K562 (cell line): ENCODE results near the gene OR8B8. TPM values are rescaled to one million over a fixed set of nuclear protein-coding genes. Genes with fewer than 3 reads are reported as not detected.
A peak's percentile ranks its signal among the peaks of the same experiment; 100 is the strongest.

Experiments
- ATAC-seq: fragments of 200-7000 bp; cut with Tn5 transposase; 3 replicates; pipeline ENCODE4 v1.9.1; 2020; ENCODE audit warnings: moderate library complexity
- BruUV-seq: library from RNA; stranded (reverse); fragments of 400-500 nt; replicated peaks from 2 replicates; lab custom pipeline; 2021; lab: Mats Ljungman, UMichigan
- CTCF ChIA-PET: fragments of 300-600 bp; formaldehyde crosslinking; extraction: SDS; loops from one replicate; lab custom pipeline; 2021; ENCODE audit warnings: low intra/inter-chr PET ratio; lab: Yijun Ruan, JAX
- POLR2A ChIA-PET: fragments of 300-600, 350-650 bp; sonication (Branson Sonifier 250); formaldehyde crosslinking; extraction: SDS; loops from one replicate; lab custom pipeline; 2021; ENCODE audit warnings: antibody characterized with exemption, inconsistent platforms; lab: Yijun Ruan, JAX
- DNase-seq, 4 experiments: peaks; one replicate each; pipeline versions ENCODE4 v3.0.0 to v3.0.0-alpha.2; 2011 to 2018; ENCODE audit warnings: low spot score in 3 of 4, mixed read lengths in 3 of 4; ENCODE audit errors: extremely low read depth in 1 of 4
- FAIRE-seq: peaks from 2 replicates; lab custom pipeline; 2011; peaks lifted over from hg19 to GRCh38; lab: Jason Lieb, UNC
- H2AFZ ChIP-seq: 2 replicates; pipeline ENCODE4 v1.6.0; 2011; ENCODE audit warnings: low read depth, low read length, control low read depth, inconsistent platforms
- H3K27ac ChIP-seq: fragments of 200-600 bp; 3 replicates; pipeline ENCODE4 v1.8.0; 2011; ENCODE audit warnings: low read depth, mild to moderate bottlenecking, control low read depth, inconsistent platforms, low read length, moderate library complexity, mixed read lengths; ENCODE audit errors: extremely low read depth
- H3K27me3 ChIP-seq, 2 experiments: fragments of 300-600 bp in 1 of 2; 2 replicates in 1 of 2; 3 replicates in 1 of 2; pipeline versions ENCODE4 v1.6.0 to v1.8.0; 2011; ENCODE audit warnings: inconsistent platforms in 2 of 2, low read length in 2 of 2, mild to moderate bottlenecking in 1 of 2, mixed read lengths in 1 of 2, moderate library complexity in 1 of 2; ENCODE audit not compliant: control insufficient read depth in 2 of 2, insufficient read depth in 2 of 2
- H3K36me3 ChIP-seq: fragments of 300-600 bp; 3 replicates; pipeline ENCODE4 v1.8.0; 2011; ENCODE audit warnings: mild to moderate bottlenecking, low read length, inconsistent platforms; ENCODE audit not compliant: control insufficient read depth, insufficient read depth
- H3K4me1 ChIP-seq, 2 experiments: fragments of 200-600 bp in 1 of 2; replicated peaks in 1 of 2; 2 replicates in 1 of 2; 3 replicates in 1 of 2; pipeline versions ENCODE4 v1.5.1 to v1.8.0; 2011; ENCODE audit warnings: inconsistent platforms in 2 of 2, low read length in 2 of 2, mild to moderate bottlenecking in 1 of 2, mixed read lengths in 1 of 2, moderate library complexity in 1 of 2; ENCODE audit not compliant: control insufficient read depth in 2 of 2, insufficient read depth in 2 of 2
- H3K4me2 ChIP-seq: 2 replicates; pipeline ENCODE4 v1.6.1; 2011; ENCODE audit warnings: low read length, control low read depth, inconsistent platforms, mixed read lengths; ENCODE audit not compliant: insufficient read depth
- H3K4me3 ChIP-seq: fragments of 200-600 bp; sonication (generic), shearing (Covaris generic); 2 replicates; pipeline ENCODE4 v1.5.1; 2016; ENCODE audit warnings: control low read depth, inconsistent platforms
- H3K79me2 ChIP-seq: fragments of 200-600 bp; 3 replicates; pipeline ENCODE4 v1.8.0; 2011; ENCODE audit warnings: low read length, inconsistent platforms; ENCODE audit not compliant: control insufficient read depth, insufficient read depth
- H3K9ac ChIP-seq, 2 experiments: 2 replicates each; pipeline versions ENCODE4 v1.6.0 to v1.6.1; 2011; ENCODE audit warnings: low read depth in 2 of 2, low read length in 2 of 2, control low read depth in 1 of 2, inconsistent platforms in 1 of 2, mild to moderate bottlenecking in 1 of 2, mixed read lengths in 1 of 2; ENCODE audit not compliant: insufficient read depth in 1 of 2
- H3K9me1 ChIP-seq: one replicate; pipeline ENCODE4 v1.6.0; 2011; ENCODE audit warnings: inconsistent platforms, mild to moderate bottlenecking, low read length, moderate library complexity; ENCODE audit not compliant: control insufficient read depth, insufficient read depth
- H3K9me3 ChIP-seq: replicated peaks from 2 replicates; pipeline ENCODE4 v1.5.1; 2011; ENCODE audit warnings: low read depth, low read length, inconsistent platforms; ENCODE audit not compliant: control insufficient read depth, insufficient read depth
- H4K20me1 ChIP-seq: replicated peaks from 2 replicates; pipeline ENCODE4 v1.6.1; 2011; ENCODE audit warnings: low read length, inconsistent platforms, mixed read lengths; ENCODE audit not compliant: control insufficient read depth, insufficient read depth
- JUN ChIP-seq, 2 experiments: sonication (generic) in 1 of 2; formaldehyde crosslinking in 1 of 2; IDR thresholded peaks; 2 replicates each; pipeline versions ENCODE4 v1.6.1 to v1.8.0; 2012 to 2022; ENCODE audit warnings: borderline replicate concordance in 2 of 2, mild to moderate bottlenecking in 2 of 2, improper control_type of control experiment in 1 of 2, low read depth in 1 of 2, low read length in 1 of 2, missing genetic modification reagents in 1 of 2
- ZNF217 ChIP-seq: sonication (generic); formaldehyde crosslinking; IDR thresholded peaks from 2 replicates; pipeline ENCODE4 v1.8.0; 2022; ENCODE audit warnings: mild to moderate bottlenecking, missing genetic modification reagents
- ZNF764 ChIP-seq: fragments of 250-450 bp; sonication (Bioruptor Pico); IDR thresholded peaks from 2 replicates; pipeline ENCODE4 v1.4.0; 2020; ENCODE audit warnings: low read depth, mild to moderate bottlenecking, moderate library complexity
- WGBS: fragments of 100-300 bp; shearing (Covaris generic); methylation state at CpG from one replicate; pipeline ENCODE4 v1.1.6; 2016; ENCODE audit warnings: low coverage, mixed read lengths; ENCODE audit not compliant: insufficient coverage; ENCODE audit errors: missing lambda C conversion rate; 5-methylcytosine and 5-hydroxymethylcytosine counted together
- in situ Hi-C: fragments of 300-500 bp; cut with MboI; formaldehyde crosslinking; loops from 4 replicates; pipeline ENCODE4 v1.15.0; 2018; ENCODE audit warnings: inconsistent platforms, mixed read lengths
- intact Hi-C: fragments of 100-400 bp; cut with micrococcal nuclease; formaldehyde crosslinking; loops from 2 replicates; pipeline ENCODE4 v1.14.2; 2022
- polyA plus RNA-seq, 8 experiments: library from polyadenylated mRNA; depleted of rRNA in 4 of 8; stranded (reverse) in 5 of 8; unstranded in 3 of 8; fragments of >200 nt; fragmentation: Nextera tagmentation in 2 of 8; fragmentation: Illumina TruSeq in 1 of 8; extraction: Ambion mirVana in 2 of 8; extraction: Trizol in 1 of 8; gene quantifications; 2 replicates each; pipeline versions ENCODE4 v1.2.1 to v1.2.3, GENCODE V29; 2011 to 2014; ENCODE audit warnings: inconsistent platforms in 1 of 8, missing spikeins in 1 of 8
- total RNA-seq, 7 experiments: library from RNA; depleted of rRNA in 6 of 7; stranded (reverse); fragments of >200 nt in 6 of 7; fragmentation: Illumina TruSeq in 2 of 7; extraction: Trizol in 2 of 7; gene quantifications; 2 replicates each; pipeline versions ENCODE4 v1.2.1 to v1.2.3, GENCODE V29; 2011 to 2021; ENCODE audit warnings: low replicate concordance in 1 of 7
- TF ChIP-seq, protein P1 (sequence below): fragments of 450-650 bp; formaldehyde crosslinking; IDR thresholded peaks from 2 replicates; pipeline ENCODE4 v1.4.0; 2022; ENCODE audit warnings: mild to moderate bottlenecking, moderate library complexity
- TF ChIP-seq, protein P2 (sequence below): fragments of 450-650 bp; IDR thresholded peaks from 2 replicates; pipeline ENCODE4 v1.6.1; 2016; ENCODE audit warnings: mild to moderate bottlenecking, moderate library complexity
- TF ChIP-seq, protein P3 (sequence below), 2 experiments: fragments of 450-650 bp in 1 of 2; sonication (generic) in 1 of 2; formaldehyde crosslinking in 1 of 2; IDR thresholded peaks in 1 of 2; conservative IDR thresholded peaks in 1 of 2; 2 replicates each; pipeline versions ENCODE4 v1.6.1 to v1.8.1; 2016 to 2023; ENCODE audit warnings: mild to moderate bottlenecking in 2 of 2, moderate library complexity in 2 of 2, inconsistent platforms in 1 of 2, missing genetic modification reagents in 1 of 2

Gene OR8B8
- total and polyA plus RNA-seq, 9 of the 15 experiments (the other 6 are each of a cell fraction or from before 2014, with no cell fraction given) = 0.18 TPM; not detected in 8

DNA sequence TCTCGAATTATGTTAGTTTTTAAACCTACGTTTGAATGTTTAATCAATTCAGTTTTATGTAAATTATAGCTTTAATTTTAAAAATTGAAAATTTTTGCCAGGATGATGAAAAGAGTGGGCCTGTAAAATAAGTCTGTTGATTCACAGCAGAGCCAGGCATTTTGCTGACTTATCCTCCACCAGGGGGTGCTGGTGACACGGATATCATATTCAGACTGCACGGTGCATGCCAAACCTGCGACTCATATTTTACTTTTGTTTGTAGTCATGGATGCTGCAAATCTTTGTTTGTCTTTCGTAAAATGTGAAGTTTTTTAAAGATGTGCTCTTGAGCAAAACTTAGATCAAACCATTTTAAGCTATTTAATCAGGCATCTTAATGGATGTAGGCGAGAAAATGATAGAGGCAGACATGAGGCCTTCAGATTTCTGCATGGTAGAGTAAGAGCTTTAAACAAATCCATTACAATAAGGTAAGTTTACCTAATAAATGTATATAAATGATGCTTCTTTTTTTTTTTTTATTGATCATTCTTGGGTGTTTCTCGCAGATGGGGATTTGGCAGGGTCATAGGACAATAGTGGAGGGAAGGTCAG is 43.1 kb downstream of the OR8B8 start:
- Histone ChIP-seq H3K9me3 (no peaks in the 10 kb centered on the region), H4K20me1 (no peaks in the 10 kb centered on the region), H3K36me3 (no peaks in the 10 kb centered on the region), H3K9me1 (no peaks in the 10 kb centered on the region), H3K27ac (no peak overlapping the region), H3K79me2 (no peaks in the 10 kb centered on the region), H3K4me1 (no peaks in the 10 kb centered on the region), H3K9ac (no peak overlapping the region), H3K4me2 (no peak overlapping the region), H2AFZ (no peak overlapping the region), H3K4me3 (no peak overlapping the region), H3K27me3 (no peaks in the 10 kb centered on the region)
- no TSS peak for BruUV-seq
- DNase-seq (peak; percentile 58 to 80 (median 64)), FAIRE-seq (peak; percentile 89), ATAC-seq (peak; percentile 97)
- intact Hi-C loops = loop anchor here (5.0 kb wide), 1 partner anchor 335 kb away; no protein-coding TSS in a partner anchor
- in situ Hi-C loops = loop anchor here (10.0 to 25.0 kb wide), 2 partner anchors 328 to 435 kb away; no protein-coding TSS in a partner anchor
- ChIA-PET POLR2A (no interaction called here), CTCF (interaction anchor here (0.8 to 0.9 kb wide), 2 partner anchors 184 to 361 kb away, joined by 3 read pairs; no protein-coding TSS in a partner anchor)
- 29% methylated on average over 8 of the region's 8 CpGs for WGBS
- TF ChIP-seq ZNF217 (CRISPR knock-in tag) = no peak
- peak; percentile 83; the same call in 1 of the 2 replicates for TF ChIP-seq ZNF764
- TF ChIP-seq, protein P1, sequence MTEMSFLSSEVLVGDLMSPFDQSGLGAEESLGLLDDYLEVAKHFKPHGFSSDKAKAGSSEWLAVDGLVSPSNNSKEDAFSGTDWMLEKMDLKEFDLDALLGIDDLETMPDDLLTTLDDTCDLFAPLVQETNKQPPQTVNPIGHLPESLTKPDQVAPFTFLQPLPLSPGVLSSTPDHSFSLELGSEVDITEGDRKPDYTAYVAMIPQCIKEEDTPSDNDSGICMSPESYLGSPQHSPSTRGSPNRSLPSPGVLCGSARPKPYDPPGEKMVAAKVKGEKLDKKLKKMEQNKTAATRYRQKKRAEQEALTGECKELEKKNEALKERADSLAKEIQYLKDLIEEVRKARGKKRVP (CRISPR knock-in tag) = no peak
- TF ChIP-seq, protein P2, sequence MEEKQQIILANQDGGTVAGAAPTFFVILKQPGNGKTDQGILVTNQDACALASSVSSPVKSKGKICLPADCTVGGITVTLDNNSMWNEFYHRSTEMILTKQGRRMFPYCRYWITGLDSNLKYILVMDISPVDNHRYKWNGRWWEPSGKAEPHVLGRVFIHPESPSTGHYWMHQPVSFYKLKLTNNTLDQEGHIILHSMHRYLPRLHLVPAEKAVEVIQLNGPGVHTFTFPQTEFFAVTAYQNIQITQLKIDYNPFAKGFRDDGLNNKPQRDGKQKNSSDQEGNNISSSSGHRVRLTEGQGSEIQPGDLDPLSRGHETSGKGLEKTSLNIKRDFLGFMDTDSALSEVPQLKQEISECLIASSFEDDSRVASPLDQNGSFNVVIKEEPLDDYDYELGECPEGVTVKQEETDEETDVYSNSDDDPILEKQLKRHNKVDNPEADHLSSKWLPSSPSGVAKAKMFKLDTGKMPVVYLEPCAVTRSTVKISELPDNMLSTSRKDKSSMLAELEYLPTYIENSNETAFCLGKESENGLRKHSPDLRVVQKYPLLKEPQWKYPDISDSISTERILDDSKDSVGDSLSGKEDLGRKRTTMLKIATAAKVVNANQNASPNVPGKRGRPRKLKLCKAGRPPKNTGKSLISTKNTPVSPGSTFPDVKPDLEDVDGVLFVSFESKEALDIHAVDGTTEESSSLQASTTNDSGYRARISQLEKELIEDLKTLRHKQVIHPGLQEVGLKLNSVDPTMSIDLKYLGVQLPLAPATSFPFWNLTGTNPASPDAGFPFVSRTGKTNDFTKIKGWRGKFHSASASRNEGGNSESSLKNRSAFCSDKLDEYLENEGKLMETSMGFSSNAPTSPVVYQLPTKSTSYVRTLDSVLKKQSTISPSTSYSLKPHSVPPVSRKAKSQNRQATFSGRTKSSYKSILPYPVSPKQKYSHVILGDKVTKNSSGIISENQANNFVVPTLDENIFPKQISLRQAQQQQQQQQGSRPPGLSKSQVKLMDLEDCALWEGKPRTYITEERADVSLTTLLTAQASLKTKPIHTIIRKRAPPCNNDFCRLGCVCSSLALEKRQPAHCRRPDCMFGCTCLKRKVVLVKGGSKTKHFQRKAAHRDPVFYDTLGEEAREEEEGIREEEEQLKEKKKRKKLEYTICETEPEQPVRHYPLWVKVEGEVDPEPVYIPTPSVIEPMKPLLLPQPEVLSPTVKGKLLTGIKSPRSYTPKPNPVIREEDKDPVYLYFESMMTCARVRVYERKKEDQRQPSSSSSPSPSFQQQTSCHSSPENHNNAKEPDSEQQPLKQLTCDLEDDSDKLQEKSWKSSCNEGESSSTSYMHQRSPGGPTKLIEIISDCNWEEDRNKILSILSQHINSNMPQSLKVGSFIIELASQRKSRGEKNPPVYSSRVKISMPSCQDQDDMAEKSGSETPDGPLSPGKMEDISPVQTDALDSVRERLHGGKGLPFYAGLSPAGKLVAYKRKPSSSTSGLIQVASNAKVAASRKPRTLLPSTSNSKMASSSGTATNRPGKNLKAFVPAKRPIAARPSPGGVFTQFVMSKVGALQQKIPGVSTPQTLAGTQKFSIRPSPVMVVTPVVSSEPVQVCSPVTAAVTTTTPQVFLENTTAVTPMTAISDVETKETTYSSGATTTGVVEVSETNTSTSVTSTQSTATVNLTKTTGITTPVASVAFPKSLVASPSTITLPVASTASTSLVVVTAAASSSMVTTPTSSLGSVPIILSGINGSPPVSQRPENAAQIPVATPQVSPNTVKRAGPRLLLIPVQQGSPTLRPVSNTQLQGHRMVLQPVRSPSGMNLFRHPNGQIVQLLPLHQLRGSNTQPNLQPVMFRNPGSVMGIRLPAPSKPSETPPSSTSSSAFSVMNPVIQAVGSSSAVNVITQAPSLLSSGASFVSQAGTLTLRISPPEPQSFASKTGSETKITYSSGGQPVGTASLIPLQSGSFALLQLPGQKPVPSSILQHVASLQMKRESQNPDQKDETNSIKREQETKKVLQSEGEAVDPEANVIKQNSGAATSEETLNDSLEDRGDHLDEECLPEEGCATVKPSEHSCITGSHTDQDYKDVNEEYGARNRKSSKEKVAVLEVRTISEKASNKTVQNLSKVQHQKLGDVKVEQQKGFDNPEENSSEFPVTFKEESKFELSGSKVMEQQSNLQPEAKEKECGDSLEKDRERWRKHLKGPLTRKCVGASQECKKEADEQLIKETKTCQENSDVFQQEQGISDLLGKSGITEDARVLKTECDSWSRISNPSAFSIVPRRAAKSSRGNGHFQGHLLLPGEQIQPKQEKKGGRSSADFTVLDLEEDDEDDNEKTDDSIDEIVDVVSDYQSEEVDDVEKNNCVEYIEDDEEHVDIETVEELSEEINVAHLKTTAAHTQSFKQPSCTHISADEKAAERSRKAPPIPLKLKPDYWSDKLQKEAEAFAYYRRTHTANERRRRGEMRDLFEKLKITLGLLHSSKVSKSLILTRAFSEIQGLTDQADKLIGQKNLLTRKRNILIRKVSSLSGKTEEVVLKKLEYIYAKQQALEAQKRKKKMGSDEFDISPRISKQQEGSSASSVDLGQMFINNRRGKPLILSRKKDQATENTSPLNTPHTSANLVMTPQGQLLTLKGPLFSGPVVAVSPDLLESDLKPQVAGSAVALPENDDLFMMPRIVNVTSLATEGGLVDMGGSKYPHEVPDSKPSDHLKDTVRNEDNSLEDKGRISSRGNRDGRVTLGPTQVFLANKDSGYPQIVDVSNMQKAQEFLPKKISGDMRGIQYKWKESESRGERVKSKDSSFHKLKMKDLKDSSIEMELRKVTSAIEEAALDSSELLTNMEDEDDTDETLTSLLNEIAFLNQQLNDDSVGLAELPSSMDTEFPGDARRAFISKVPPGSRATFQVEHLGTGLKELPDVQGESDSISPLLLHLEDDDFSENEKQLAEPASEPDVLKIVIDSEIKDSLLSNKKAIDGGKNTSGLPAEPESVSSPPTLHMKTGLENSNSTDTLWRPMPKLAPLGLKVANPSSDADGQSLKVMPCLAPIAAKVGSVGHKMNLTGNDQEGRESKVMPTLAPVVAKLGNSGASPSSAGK = no peak
- TF ChIP-seq, protein P3, sequence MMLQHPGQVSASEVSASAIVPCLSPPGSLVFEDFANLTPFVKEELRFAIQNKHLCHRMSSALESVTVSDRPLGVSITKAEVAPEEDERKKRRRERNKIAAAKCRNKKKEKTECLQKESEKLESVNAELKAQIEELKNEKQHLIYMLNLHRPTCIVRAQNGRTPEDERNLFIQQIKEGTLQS (IDR thresholded peaks at IDR 0.05) = peak; percentile 60
- TF ChIP-seq, protein P3 (CRISPR knock-in tag; conservative IDR thresholded peaks at IDR 0.05) = no peak
- TF ChIP-seq JUN (IDR thresholded peaks at IDR 0.05; ENCODE audit: borderline replicate concordance, low read depth, low read length) = 0 out of 2 replicates have a peak, but pooled peaks have one; percentile 9
- TF ChIP-seq JUN (CRISPR knock-in tag; IDR thresholded peaks at IDR 0.05; ENCODE audit: borderline replicate concordance) = no peak
